HepG2 (cell line): Measurements from ENCODE around the gene CYCS. TPM values are rescaled to one million over a fixed set of nuclear protein-coding genes. Genes with fewer than 3 reads are reported as not detected.
A peak's percentile ranks its signal among the peaks of the same experiment; 100 is the strongest.
"Not testable (repeated sequence)": the region's sequence is repeated elsewhere in the genome, so short reads cannot be mapped to it uniquely, and the experiment has no call there.

Experiments
- ATAC-seq: fragments of 200-7000 bp; cut with Tn5 transposase; 3 replicates; pipeline ENCODE4 v1.9.1; 2020; ENCODE audit warnings: mild to moderate bottlenecking, moderate library complexity
- BruUV-seq: library from RNA; stranded (reverse); fragments of 400-500 nt; replicated peaks from 2 replicates; lab custom pipeline; 2021; lab: Mats Ljungman, UMichigan
- CTCF ChIA-PET: fragments of 300-600 bp; formaldehyde crosslinking; extraction: SDS; loops from one replicate; lab custom pipeline; 2021; ENCODE audit warnings: low total read pairs, inconsistent platforms, low intra/inter-chr PET ratio; lab: Yijun Ruan, JAX
- POLR2A ChIA-PET: fragments of 350-600 bp; sonication (Branson Sonifier 250); formaldehyde crosslinking; loops from one replicate; lab custom pipeline; 2020; ENCODE audit warnings: antibody characterized with exemption, inconsistent platforms; lab: Yijun Ruan, JAX
- DNase-seq: peaks from one replicate; pipeline ENCODE4 v3.0.0-alpha.2; 2015; ENCODE audit warnings: low spot score
- FAIRE-seq: peaks from 3 replicates; lab custom pipeline; 2011; peaks lifted over from hg19 to GRCh38; lab: Jason Lieb, UNC
- H2AFZ ChIP-seq: one replicate; pipeline ENCODE4 v1.6.1; 2011; ENCODE audit warnings: low read length, inconsistent platforms
- H3K27ac ChIP-seq: fragments of 300-600 bp; 3 replicates; pipeline ENCODE4 v1.8.0; 2011; ENCODE audit warnings: mixed run types, mild to moderate bottlenecking, mixed read lengths, low read length, inconsistent platforms; ENCODE audit not compliant: insufficient read depth; ENCODE audit errors: extremely low read length
- H3K27me3 ChIP-seq, 2 experiments: fragments of 200-600 bp in 1 of 2; 2 replicates in 1 of 2; 3 replicates in 1 of 2; pipeline versions ENCODE4 v1.6.0 to v1.8.0; 2011; ENCODE audit warnings: low read length in 2 of 2, mild to moderate bottlenecking in 2 of 2, moderate library complexity in 2 of 2, inconsistent platforms in 1 of 2; ENCODE audit not compliant: insufficient read depth in 2 of 2, control insufficient read depth in 1 of 2
- H3K36me3 ChIP-seq, 2 experiments: fragments of 200-600 bp in 1 of 2; replicated peaks in 1 of 2; 2 replicates in 1 of 2; 3 replicates in 1 of 2; pipeline versions ENCODE4 v1.5.1 to v1.8.0; 2011; ENCODE audit warnings: low read length in 2 of 2, inconsistent platforms in 1 of 2; ENCODE audit not compliant: insufficient read depth in 2 of 2, control insufficient read depth in 1 of 2
- H3K4me1 ChIP-seq: 2 replicates; pipeline ENCODE4 v1.5.1; 2012; ENCODE audit warnings: low read length, inconsistent platforms; ENCODE audit not compliant: insufficient read depth
- H3K4me2 ChIP-seq: 2 replicates; pipeline ENCODE4 v1.6.0; 2011; ENCODE audit warnings: low read depth, low read length, inconsistent platforms
- H3K4me3 ChIP-seq, 3 experiments: fragments of 200-600 bp in 1 of 3; sonication (generic), shearing (Covaris generic) in 1 of 3; replicated peaks in 1 of 3; 2 replicates each; pipeline ENCODE4 v1.5.1; 2011 to 2016; ENCODE audit warnings: low read length in 3 of 3, inconsistent platforms in 2 of 3, low read depth in 2 of 3, mild to moderate bottlenecking in 2 of 3, control low read depth in 1 of 3, mixed read lengths in 1 of 3; ENCODE audit not compliant: insufficient read depth in 1 of 3
- H3K79me2 ChIP-seq: one replicate; pipeline ENCODE4 v1.6.1; 2011; ENCODE audit warnings: low read length, inconsistent platforms; ENCODE audit not compliant: insufficient read depth
- H3K9ac ChIP-seq: 2 replicates; pipeline ENCODE4 v1.6.0; 2011; ENCODE audit warnings: mild to moderate bottlenecking, low read depth, low read length, inconsistent platforms; ENCODE audit not compliant: insufficient read depth
- H3K9me3 ChIP-seq: 2 replicates; pipeline ENCODE4 v1.5.1; 2012; ENCODE audit warnings: mild to moderate bottlenecking, low read length
- H4K20me1 ChIP-seq: 2 replicates; pipeline ENCODE4 v1.6.0; 2011; ENCODE audit warnings: inconsistent platforms, mild to moderate bottlenecking, low read length, moderate library complexity; ENCODE audit not compliant: insufficient read depth
- AGO2 ChIP-seq: fragments of 200-400 bp; formaldehyde crosslinking; optimal IDR thresholded peaks from 2 replicates; pipeline ENCODE3; 2017; ENCODE audit warnings: mild to moderate bottlenecking, low read depth, low read length, moderate library complexity
- CBX2 ChIP-seq, 2 experiments: fragments of 200-600 bp in 1 of 2; sonication (generic); formaldehyde crosslinking in 1 of 2; IDR thresholded peaks; 2 replicates each; pipeline versions ENCODE4 v1.7.0 to v1.8.1; 2018 to 2022; ENCODE audit warnings: low read depth in 2 of 2, low read length in 1 of 2, mild to moderate bottlenecking in 1 of 2, missing genetic modification reagents in 1 of 2
- DPF2 ChIP-seq: sonication (generic); formaldehyde crosslinking; IDR thresholded peaks from 2 replicates; pipeline ENCODE4 v1.4.0; 2020; ENCODE audit warnings: mild to moderate bottlenecking, low read depth, missing genetic modification reagents, borderline replicate concordance
- HINFP ChIP-seq: sonication (generic); formaldehyde crosslinking; IDR thresholded peaks from 2 replicates; pipeline ENCODE4 v1.4.0; 2020; ENCODE audit warnings: low read depth, mild to moderate bottlenecking, missing genetic modification reagents
- MAFK ChIP-seq, 2 experiments: IDR thresholded peaks in 1 of 2; conservative IDR thresholded peaks in 1 of 2; 2 replicates each; pipeline ENCODE4 v1.6.1; 2011; ENCODE audit warnings: improper control_type of control experiment in 2 of 2, low read length in 2 of 2
- MIXL1 ChIP-seq: IDR thresholded peaks from 2 replicates; pipeline ENCODE4 v1.6.1; 2016
- NKX3-1 ChIP-seq: sonication (generic); formaldehyde crosslinking; IDR thresholded peaks from 2 replicates; pipeline ENCODE4 v1.5.0; 2020; ENCODE audit warnings: missing genetic modification reagents
- PHF20 ChIP-seq: sonication (generic); formaldehyde crosslinking; IDR thresholded peaks from 2 replicates; pipeline ENCODE4 v1.5.0; 2020; ENCODE audit warnings: mild to moderate bottlenecking, missing genetic modification reagents
- PLRG1 ChIP-seq: fragments of 450-650 bp; conservative IDR thresholded peaks from 2 replicates; pipeline ENCODE4 v1.6.1; 2016
- POLR2AphosphoS2 ChIP-seq: IDR thresholded peaks from 2 replicates; pipeline ENCODE4 v1.6.1; 2011; ENCODE audit warnings: low read depth, low read length, improper control_type of control experiment
- RNF219 ChIP-seq: sonication (generic); formaldehyde crosslinking; IDR thresholded peaks from 2 replicates; pipeline ENCODE4 v1.5.0; 2020; ENCODE audit warnings: mild to moderate bottlenecking, missing genetic modification reagents
- SNAPC2 ChIP-seq: sonication (generic); formaldehyde crosslinking; IDR thresholded peaks from 2 replicates; pipeline ENCODE4 v1.8.1; 2022; ENCODE audit warnings: mild to moderate bottlenecking, missing genetic modification reagents
- TERF1 ChIP-seq: sonication (generic); formaldehyde crosslinking; IDR thresholded peaks from 2 replicates; pipeline ENCODE4 v1.8.0; 2022; ENCODE audit warnings: mild to moderate bottlenecking, missing genetic modification reagents, moderate library complexity
- YEATS4 ChIP-seq: sonication (generic); formaldehyde crosslinking; IDR thresholded peaks from 2 replicates; pipeline ENCODE4 v1.4.0; 2020; ENCODE audit warnings: missing genetic modification reagents, borderline replicate concordance
- WGBS: methylation state at CpG from one replicate; pipeline ENCODE4 v1.1.6; 2017; ENCODE audit warnings: low lambda C conversion rate; 5-methylcytosine and 5-hydroxymethylcytosine counted together
- in situ Hi-C: cut with HindIII; loops from 2 replicates; pipeline ENCODE4 v1.10.0; 2017; ENCODE audit warnings: low pct_unique_long_range_greater_than_20kb; ENCODE audit not compliant: extremely low pct_ligation_motif_present
- intact Hi-C: fragments of 100-400 bp; cut with micrococcal nuclease; formaldehyde crosslinking; loops from one replicate; pipeline ENCODE4 v1.10.0; 2022; ENCODE audit not compliant: unreplicated experiment
- polyA plus RNA-seq, 8 experiments: library from polyadenylated mRNA; depleted of rRNA in 3 of 8; stranded (reverse) in 7 of 8; unstranded in 1 of 8; fragments of >200 nt; fragmentation: Illumina TruSeq in 4 of 8; extraction: Trizol in 4 of 8; gene quantifications; 2 replicates each; pipeline versions ENCODE4 v1.2.1 to v1.2.3, GENCODE V29; 2011 to 2016; ENCODE audit warnings: low read depth in 4 of 8, missing spikeins in 1 of 8, mixed read lengths in 1 of 8; ENCODE audit not compliant: insufficient read depth in 1 of 8
- total RNA-seq, 5 experiments: library from RNA; depleted of rRNA; stranded (reverse); fragments of >200 nt; fragmentation: Illumina TruSeq; extraction: Trizol; gene quantifications; 2 replicates each; pipeline ENCODE4 v1.2.3, GENCODE V29; 2016; ENCODE audit warnings: low read depth in 1 of 5

The CYCS gene
- total and polyA plus RNA-seq, 2 of the 13 experiments (the other 11 are each of a cell fraction or from before 2014, with no cell fraction given) = 35.9 to 202 TPM

- TF ChIP-seq YEATS4 (CRISPR knock-in tag) (no peak), PLRG1 (no peak), NKX3-1 (CRISPR knock-in tag) (no peak), CBX2 (IDR thresholded peaks at IDR 0.05; ENCODE audit: low read depth, low read length) (no peak), CBX2 (CRISPR knock-in tag; IDR thresholded peaks at IDR 0.05; ENCODE audit: low read depth) (no peak), RNF219 (CRISPR knock-in tag) (no peak), TERF1 (no peak), MIXL1 (CRISPR knock-in tag) (no peak), MAFK (conservative IDR thresholded peaks at IDR 0.05 in 1 of 2, IDR thresholded peaks at IDR 0.05 in 1 of 2; ENCODE audit: low read length in 2 of 2) (peak; percentile 4 to 15; a peak in 1 of 4 replicates), SNAPC2 (no peak), DPF2 (CRISPR knock-in tag) (no peak), PHF20 (no peak), HINFP (no peak), POLR2AphosphoS2 (0 out of 2 replicates have a peak, but pooled peaks have one; percentile 26), AGO2 (no peak)
These were observed 8.4 kb downstream of the CYCS start (continued) for GRCh38 chr7:25116621-25117020.

- H3K79me2 ChIP-seq, H3K4me3 ChIP-seq, intact Hi-C loops, H3K9ac ChIP-seq, H3K4me1 ChIP-seq, H3K4me2 ChIP-seq, BruUV-seq, FAIRE-seq, H3K36me3 ChIP-seq, H4K20me1 ChIP-seq, H2AFZ ChIP-seq, CTCF ChIA-PET, DNase-seq, H3K9me3 ChIP-seq, in situ Hi-C loops, H3K27ac ChIP-seq, ATAC-seq, H3K27me3 ChIP-seq: not testable (repeated sequence)
- POLR2A ChIA-PET = interaction anchor here (2.1 kb wide), 1 partner anchor 15 kb away, joined by 6 read pairs; the partner anchor contains the start of gene CYCS
- 97% methylated on average over 1 of the region's 2 CpGs for WGBS
These were observed 14.5 kb downstream of the CYCS start for GRCh38 chr7:25110514-25110913.
